ENCODE measurements around the gene SUSD4.

DNA sequence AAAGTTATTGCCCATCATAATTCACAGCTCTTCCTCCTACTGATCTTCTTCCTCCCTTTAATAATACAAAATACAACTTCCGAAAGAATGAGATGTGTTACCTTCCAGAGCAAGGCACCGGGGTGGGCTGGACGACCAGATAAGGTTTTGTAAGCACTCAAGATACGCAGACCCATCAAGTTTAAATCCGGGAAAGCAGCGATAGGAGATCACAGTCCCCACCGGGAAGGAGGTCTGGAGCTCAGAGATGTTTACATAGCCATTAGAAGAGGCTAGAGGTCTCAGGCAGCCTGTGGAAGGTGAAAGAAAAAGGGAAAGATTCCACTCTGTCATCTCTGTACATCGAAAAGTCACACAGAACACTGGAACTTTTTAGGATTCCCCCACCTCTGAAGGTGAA is 99.4 kb downstream of the SUSD4 start:
- TF ChIP-seq, protein P1, sequence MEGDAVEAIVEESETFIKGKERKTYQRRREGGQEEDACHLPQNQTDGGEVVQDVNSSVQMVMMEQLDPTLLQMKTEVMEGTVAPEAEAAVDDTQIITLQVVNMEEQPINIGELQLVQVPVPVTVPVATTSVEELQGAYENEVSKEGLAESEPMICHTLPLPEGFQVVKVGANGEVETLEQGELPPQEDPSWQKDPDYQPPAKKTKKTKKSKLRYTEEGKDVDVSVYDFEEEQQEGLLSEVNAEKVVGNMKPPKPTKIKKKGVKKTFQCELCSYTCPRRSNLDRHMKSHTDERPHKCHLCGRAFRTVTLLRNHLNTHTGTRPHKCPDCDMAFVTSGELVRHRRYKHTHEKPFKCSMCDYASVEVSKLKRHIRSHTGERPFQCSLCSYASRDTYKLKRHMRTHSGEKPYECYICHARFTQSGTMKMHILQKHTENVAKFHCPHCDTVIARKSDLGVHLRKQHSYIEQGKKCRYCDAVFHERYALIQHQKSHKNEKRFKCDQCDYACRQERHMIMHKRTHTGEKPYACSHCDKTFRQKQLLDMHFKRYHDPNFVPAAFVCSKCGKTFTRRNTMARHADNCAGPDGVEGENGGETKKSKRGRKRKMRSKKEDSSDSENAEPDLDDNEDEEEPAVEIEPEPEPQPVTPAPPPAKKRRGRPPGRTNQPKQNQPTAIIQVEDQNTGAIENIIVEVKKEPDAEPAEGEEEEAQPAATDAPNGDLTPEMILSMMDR (IDR thresholded peaks at IDR 0.05; ENCODE audit: poor library complexity), result no peak
- TF ChIP-seq EZH2phosphoT487 (IDR thresholded peaks at IDR 0.05; ENCODE audit: low read depth, severe bottlenecking, unreplicated experiment) (no peak), EZH2 (IDR thresholded peaks at IDR 0.05; ENCODE audit: borderline replicate concordance) (no peak)

All from hepatocyte (in vitro differentiated cells).